A172 (cell line): ENCODE measurements around the gene TRAFD1. TPM values are rescaled to one million over a fixed set of nuclear protein-coding genes. Genes with fewer than 3 reads are reported as not detected.

Experiments used
- DNase-seq: peaks from one replicate; pipeline ENCODE4 v3.0.0-alpha.2; 2015; ENCODE audit warnings: low spot score
- total RNA-seq: library from RNA; depleted of rRNA; stranded (reverse); fragments of >200 nt; shearing (Covaris generic); gene quantifications from 2 replicates; pipeline ENCODE4 v1.2.3, GENCODE V29; 2014

Gene TRAFD1
- total RNA-seq, 1 experiment from 2014 or later = 30.9 TPM

DNA sequence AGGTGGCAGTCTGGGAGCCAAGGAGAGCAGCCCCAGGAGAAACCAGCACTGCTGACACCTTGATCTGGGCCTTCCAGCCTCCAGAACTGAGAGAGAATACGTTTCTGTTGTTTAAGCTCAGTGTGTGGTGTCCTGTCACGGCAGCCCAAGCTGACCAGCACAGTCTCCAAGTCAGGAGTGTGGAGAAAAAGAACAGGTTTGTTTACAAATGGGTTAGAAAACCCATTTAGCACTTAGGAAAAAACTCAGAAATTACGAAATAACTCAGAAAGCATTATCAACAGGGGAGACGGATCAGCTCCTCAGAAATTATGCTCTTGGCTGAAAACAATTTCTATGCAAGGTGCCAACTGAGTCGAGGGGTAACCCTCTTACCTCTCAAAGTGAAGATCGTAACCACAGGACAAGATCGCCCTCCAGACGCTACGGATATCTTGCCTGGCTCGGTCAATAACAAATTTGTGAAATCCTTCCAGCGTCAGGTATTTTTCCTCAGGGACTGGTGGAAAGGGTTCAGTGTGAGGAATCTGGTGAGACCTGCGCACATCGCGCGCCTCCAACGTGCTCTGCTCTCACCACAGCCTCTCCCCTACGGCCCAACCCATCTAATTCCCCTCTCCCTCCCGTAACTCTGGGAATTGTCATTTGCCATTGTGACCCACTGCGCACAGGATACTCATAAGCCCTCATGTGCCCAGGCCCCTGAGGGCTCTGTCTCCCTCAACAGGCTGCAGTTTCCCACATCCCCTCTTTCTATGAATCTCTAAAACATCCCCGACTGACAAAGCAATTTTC lies 50.2 kb downstream of the TRAFD1 start:
- DNase-seq = no peak

DNA sequence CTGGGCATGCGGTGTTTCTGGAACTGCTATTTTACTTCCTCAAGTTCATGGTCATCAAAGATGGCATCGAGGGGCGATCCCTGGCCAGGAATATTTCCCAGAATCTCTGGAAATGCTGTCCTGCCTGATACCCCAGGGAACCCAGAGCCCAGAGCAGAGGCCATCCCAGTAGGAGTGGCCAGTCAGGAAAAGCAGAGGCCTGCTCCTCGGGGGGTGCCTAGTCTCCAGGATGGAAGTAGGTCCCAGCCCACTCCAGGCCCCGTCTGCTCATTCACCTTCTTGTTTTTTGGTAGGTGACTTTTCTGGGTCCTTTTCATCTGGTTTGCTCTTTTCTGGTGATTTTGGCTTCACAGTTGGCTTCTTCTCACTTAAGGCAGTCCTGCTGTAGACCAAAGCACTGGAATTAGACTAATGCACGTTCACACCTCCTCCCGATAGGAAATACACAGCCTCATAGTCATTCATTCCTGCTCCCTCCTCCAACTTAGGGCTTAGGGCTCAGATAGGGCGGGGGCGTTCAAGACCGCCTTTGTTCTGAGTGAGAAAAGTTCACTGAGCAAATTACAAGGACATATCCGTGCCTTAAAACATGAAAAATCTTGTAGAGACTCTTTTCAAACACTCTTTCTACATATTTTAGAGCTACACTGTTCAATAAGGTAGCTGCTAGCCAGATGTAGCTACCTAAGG lies 51.1 kb downstream of the TRAFD1 start:
- no peak for DNase-seq

DNA sequence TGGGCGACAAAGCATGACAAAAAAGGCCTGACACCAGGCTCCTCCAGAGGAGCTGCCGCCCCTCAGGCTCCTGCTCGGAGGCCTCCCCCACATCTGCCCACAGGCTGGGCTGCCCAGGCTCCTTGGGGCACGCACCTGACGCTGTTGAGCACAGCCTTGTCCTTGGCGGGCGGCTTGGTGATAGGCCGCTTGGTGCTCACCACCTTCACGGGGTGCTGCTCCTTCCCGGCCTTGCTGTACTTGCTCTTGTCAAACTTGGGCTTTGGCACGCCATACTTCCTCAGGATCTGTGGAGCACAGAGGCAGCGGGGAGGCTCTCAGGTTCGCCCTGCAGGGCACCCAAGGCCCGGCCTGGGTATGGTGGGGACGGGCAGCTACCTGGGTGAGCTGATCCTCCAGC lies 53.4 kb downstream of the TRAFD1 start:
- no peak for DNase-seq

GRCh38 chr12:112179341-112179740 lies 54.0 kb downstream of the TRAFD1 start:
- no peak for DNase-seq

- no peak for DNase-seq
Measured at GRCh38 chr12:112179916-112180315, 54.6 kb downstream of the TRAFD1 start.

DNA sequence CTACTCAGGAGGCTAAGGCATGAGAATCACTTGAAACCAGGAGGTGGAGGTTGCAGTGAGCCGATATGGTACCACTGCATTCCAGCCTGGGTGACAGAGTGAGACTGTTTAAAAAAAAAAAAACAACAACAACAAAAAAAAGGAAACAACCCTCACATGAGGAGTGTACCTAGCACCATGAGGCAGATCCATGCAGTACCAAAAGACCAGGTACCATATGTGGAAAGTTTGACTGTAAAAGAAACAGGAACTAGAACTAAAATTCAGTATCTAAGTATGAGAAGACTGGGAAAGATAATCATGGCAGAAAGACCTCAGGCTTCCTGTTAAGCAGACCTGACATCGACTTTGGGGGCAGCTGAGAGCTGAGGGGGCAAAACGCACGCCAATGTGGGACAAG lies 55.1 kb downstream of the TRAFD1 start:
- DNase-seq = no peak

DNA sequence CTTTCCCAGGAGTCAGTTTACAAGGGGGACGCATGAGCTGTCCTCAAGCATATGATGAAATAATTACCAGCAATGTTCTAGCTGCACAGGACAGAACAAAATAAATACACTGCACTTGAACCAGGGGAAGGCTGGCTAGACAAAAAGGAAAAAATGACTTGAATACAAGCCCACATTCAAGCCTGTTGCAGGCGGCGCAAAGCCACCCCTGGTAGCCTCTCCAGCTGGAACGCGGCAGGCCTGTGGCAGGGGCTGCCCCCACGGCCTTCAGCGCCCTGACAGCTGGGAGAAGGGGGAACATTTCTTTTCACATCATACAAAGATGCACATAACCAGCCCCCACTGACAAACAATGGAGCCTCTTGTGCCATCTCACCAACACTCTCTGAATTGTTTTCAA lies 57.1 kb downstream of the TRAFD1 start:
- no peak for DNase-seq

- DNase-seq = no peak
Measured at GRCh38 chr12:112183141-112184021, 58.0 kb downstream of the TRAFD1 start.

DNA sequence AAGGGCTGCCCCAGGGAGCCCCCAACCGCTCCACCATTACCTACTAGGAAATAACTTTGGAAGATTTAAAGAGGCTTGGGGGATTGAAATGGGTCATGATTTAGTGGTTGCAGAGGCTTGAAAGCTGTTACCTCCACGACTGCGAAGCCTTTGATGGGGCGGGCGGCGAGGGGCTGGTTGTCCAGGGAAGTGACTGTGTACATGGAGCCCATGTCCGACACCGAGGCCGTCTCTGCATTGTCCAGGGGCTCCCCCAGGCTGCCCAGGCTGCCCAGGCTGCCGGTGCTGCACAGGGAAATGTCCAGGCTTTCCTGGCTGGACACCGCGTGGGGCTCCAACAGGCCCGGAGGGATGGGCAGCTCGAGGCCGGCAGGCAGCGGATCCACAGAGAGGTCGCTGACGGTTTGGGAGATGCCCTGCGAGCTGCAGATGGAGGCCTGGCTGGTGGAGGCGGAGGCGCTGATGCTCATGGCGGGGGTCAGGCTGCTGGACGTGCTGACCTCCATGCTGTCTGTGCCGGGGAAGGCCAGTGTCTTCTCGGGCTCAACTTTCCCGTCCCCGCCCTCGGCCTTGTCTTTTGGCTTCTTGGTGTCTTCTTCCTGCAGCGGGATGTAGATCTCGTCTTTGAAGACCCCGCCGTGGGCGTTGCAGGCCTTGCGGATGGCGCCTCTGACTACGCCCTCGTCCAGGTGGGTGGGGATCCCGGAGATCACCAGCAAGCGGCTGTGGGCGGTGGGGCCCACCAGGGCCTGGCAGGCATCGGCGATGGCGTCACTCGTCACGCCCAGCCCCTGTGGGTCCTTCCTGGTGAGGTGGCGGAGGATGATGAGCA lies 58.9 kb downstream of the TRAFD1 start:
- no peak for DNase-seq

DNA sequence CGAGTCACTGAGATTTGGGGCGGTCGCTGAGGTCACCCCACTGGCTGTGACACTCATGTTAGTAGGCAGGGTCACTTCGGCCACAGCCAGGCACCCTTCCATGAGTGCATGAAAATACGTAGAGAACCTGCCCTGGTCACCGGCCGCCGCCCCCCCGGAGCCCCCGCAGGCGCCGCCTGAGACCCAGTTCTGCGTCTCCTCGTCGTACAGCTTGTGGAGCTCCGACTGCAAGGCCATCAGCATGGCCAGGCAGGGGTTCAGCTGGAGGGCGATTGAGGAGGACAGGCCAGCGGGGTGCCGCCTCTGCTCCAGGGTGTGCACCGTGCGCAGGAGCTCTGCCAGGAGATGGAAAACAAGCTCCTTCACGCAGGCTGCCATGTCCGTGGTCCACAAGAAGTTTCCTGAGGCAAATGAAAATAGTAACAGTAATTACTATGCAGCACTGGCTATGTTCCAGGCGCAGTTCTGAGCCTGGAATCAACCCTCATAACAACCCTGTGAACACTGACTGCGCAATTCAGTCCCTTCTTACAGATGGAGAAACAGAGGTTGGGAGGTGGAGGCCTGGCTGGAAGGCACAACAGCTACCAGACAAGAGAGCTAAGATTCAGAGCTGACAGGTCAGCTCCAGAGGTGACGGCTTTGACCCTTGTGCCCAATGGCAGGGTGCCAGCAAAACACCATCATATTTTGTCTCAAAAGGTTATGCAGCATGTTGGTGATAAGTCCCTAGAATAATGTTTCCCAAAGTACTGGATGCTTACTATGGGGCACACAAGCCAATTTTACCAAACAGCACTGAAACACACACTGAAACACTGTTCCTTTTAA lies 59.9 kb downstream of the TRAFD1 start:
- DNase-seq = no peak

GRCh38 chr12:112188130-112188830 lies 62.9 kb downstream of the TRAFD1 start:
- DNase-seq = no peak

DNA sequence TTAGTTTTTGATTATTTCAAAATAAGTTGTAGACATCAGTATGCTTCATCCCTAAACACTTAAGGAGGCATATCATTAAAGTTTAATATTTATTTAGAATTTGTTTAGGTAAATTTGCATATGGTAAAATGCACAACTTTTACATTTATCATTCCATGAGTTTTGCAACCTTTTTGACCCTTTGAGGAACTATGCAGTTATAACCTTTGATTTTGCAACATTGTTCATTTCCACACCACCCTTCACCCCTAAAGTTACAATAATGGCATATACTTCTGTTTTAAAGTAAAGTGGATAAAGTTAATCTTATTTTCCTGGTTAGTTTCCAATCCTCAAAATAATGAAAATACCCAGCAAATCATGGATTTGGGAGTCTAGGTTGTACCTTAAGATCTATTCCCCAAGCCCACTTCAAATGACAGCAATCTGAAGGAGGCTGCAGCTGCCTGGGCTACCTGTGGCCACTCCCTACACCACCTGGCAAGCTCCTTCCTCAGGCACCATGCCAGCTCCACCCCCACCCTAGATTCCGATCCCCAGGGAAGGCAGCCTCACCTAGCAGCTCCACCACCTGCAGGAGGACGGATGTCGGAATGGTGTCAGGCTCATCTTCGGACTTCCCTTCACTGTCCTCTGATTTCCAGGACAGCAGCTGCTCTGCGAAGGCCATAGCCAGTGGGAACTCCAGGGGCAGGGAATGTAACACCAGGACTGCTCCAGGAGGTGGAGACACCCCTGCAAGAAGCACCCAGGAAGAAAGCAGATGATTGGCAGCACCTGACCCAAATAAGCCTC lies 65.1 kb downstream of the TRAFD1 start:
- DNase-seq = no peak

DNA sequence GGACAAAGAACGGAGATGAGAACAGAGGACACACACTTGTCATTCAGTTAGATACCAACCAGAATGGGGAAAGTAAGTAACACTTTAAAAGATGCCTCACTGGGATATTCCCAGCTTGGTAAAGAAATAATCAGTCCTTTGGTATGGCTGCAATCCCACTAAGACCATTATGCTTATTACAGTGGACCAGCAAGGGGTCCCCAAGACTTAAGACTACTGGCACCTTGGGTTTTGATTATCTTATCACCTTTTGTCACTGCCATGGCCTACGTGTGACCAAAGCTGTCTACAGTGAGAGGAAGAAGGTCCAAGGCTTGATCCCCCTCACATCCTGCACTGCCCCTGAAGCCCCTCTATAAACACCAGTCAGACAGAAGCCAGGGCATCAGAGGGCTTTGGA lies 65.8 kb downstream of the TRAFD1 start:
- DNase-seq = no peak

DNA sequence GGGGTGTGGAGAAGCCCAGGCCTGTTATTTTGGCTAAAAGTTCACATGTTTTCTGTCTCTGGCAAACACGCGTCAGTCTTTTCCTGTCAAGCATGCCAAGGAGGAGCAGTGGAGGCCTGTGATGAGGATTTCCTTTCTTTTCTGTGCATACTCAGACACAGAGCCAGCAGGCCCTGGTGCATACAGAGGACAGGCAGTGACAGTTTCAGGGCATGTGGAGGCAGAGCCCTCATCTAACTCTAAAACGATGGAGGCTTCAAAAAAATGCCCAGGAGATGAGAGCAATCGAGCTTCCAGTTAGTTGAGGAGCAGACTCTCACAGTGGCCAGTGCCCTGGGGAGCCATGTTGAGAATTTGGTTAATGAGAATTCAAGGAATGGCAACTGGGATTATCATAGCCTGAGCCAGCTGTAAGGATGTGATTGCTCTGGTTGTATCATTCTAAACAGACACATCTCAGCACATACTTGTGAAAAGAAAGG lies 66.5 kb downstream of the TRAFD1 start:
- DNase-seq = no peak

- no peak for DNase-seq
Measured at GRCh38 chr12:112192475-112192874, 67.1 kb downstream of the TRAFD1 start.

DNA sequence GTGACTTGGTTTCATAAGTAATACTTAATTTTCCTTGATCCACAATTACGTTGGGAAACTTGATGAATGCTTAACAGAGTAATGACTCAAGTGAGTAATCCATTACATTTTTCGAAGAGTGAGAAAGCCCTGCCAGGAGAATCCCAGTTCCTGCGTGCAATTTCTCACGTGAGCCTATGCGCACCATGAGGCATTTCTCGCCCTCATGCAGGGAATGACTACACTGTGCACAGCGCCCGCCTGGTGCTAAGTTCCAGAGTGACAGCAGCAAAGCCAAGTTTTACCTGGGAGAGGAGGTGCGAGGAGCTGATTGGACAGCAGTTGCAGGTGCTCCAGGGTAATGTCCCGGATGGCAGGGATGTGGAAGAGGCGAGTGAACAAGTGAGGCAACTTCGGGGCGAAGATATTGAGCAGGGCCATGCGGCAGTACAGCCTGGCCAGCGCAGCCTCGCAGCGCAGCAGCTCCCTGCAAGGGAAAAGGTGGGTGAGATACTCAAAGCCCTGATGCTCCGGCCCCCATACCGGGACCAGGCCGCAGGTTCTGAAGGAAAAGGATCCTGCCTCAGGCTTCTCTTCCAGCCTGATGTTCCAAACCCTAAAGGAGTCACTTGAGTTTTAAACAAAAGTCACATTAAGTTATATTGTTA lies 69.4 kb downstream of the TRAFD1 start:
- no peak for DNase-seq

DNA sequence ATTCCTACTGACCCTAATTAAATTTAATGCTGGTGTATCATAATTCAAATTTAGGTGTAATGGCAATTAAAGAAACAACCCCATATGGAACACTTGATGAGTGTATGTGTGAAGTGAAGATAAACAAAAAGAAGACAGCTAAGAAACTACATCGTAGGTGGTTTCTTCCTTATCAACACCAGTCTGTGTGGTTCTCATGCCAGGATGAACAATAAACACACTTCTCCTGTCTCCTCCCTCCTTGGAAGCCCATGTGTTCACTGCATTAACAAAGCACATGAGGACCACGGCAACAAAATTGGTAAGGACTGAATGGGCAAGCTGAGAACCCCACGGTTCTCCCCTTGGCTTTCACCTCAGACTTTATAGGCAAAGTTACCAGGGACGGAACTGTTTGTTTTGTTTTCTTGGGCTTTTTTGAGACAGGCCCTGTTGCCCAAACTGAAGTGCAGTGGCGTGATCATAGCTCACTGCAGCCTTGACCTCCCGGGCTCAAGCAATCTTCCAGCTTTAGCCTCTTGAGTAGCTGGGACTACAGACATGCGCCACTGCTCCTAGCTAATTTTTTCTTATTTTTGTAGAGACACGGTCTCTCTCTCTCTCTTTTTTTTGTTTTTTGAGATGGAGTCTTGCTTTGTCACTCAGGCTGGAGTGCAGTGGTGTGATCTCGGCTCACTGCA lies 71.0 kb downstream of the TRAFD1 start:
- no peak for DNase-seq
